Astrocyte (in vitro differentiated cells and primary cell): ENCODE data around the gene COA6. TPM values are rescaled to one million over a fixed set of nuclear protein-coding genes. Genes with fewer than 3 reads are reported as not detected.
"Not testable (repeated sequence)": the region's sequence is repeated elsewhere in the genome, so short reads cannot be mapped to it uniquely, and the experiment has no call there.

Source experiments
- DNase-seq: peaks from one replicate; pipeline ENCODE4 v3.0.0-alpha.2; 2010; ENCODE audit warnings: low read depth
- FAIRE-seq: peaks from 2 replicates; lab custom pipeline; 2011; peaks lifted over from hg19 to GRCh38; lab: Jason Lieb, UNC
- H2AFZ ChIP-seq: 2 replicates; pipeline ENCODE4 v1.6.0; 2012; ENCODE audit warnings: low read depth, low read length, inconsistent platforms
- H3K27ac ChIP-seq: 2 replicates; pipeline ENCODE4 v1.5.1; 2011; ENCODE audit warnings: low read depth, low read length, inconsistent platforms
- H3K27me3 ChIP-seq: 2 replicates; pipeline ENCODE4 v1.6.0; 2011; ENCODE audit warnings: low read length, inconsistent platforms; ENCODE audit not compliant: insufficient read depth
- H3K36me3 ChIP-seq: 2 replicates; pipeline ENCODE4 v1.5.1; 2011; ENCODE audit warnings: low read length, inconsistent platforms; ENCODE audit not compliant: insufficient read depth
- H3K4me1 ChIP-seq: 2 replicates; pipeline ENCODE4 v1.5.1; 2011; ENCODE audit warnings: low read length, inconsistent platforms; ENCODE audit not compliant: insufficient read depth
- H3K4me2 ChIP-seq: 2 replicates; pipeline ENCODE4 v1.6.0; 2012; ENCODE audit warnings: low read length, inconsistent platforms
- H3K4me3 ChIP-seq: 2 replicates; pipeline ENCODE4 v1.5.1; 2011; ENCODE audit warnings: low read depth, mild to moderate bottlenecking, low read length, inconsistent platforms; ENCODE audit not compliant: insufficient read depth
- H3K79me2 ChIP-seq: 2 replicates; pipeline ENCODE4 v1.6.0; 2012; ENCODE audit warnings: mild to moderate bottlenecking, low read length, inconsistent platforms; ENCODE audit not compliant: insufficient read depth
- H3K9ac ChIP-seq: 2 replicates; pipeline ENCODE4 v1.6.0; 2012; ENCODE audit warnings: mild to moderate bottlenecking, low read length, inconsistent platforms
- H3K9me3 ChIP-seq: 2 replicates; pipeline ENCODE4 v1.5.1; 2012; ENCODE audit warnings: low read depth, mild to moderate bottlenecking, low read length, inconsistent platforms; ENCODE audit not compliant: insufficient read depth
- H4K20me1 ChIP-seq: 2 replicates; pipeline ENCODE4 v1.6.0; 2012; ENCODE audit warnings: low read length, inconsistent platforms; ENCODE audit not compliant: insufficient read depth
- H3K27ac Mint-ChIP-seq: one replicate; pipeline ENCODE4 v1.8.0; 2021; ENCODE audit warnings: mild to moderate bottlenecking, mixed read lengths; ENCODE audit not compliant: unreplicated experiment
- H3K27me3 Mint-ChIP-seq: one replicate; pipeline ENCODE4 v1.8.0; 2021; ENCODE audit warnings: low read depth, mixed read lengths; ENCODE audit not compliant: unreplicated experiment
- H3K36me3 Mint-ChIP-seq: one replicate; pipeline ENCODE4 v1.8.0; 2021; ENCODE audit warnings: low read depth, mixed read lengths; ENCODE audit not compliant: unreplicated experiment
- H3K4me1 Mint-ChIP-seq: one replicate; pipeline ENCODE4 v1.8.0; 2021; ENCODE audit warnings: low read depth, mixed read lengths; ENCODE audit not compliant: unreplicated experiment
- H3K4me3 Mint-ChIP-seq: one replicate; pipeline ENCODE4 v1.8.0; 2021; ENCODE audit warnings: mild to moderate bottlenecking, moderate library complexity, mixed read lengths; ENCODE audit not compliant: unreplicated experiment
- H3K9me3 Mint-ChIP-seq: one replicate; pipeline ENCODE4 v1.8.0; 2021; ENCODE audit warnings: mild to moderate bottlenecking, mixed read lengths; ENCODE audit not compliant: unreplicated experiment
- EZH2 ChIP-seq: IDR thresholded peaks from 2 replicates; pipeline ENCODE4 v1.6.1; 2012; ENCODE audit warnings: mild to moderate bottlenecking, low read length, inconsistent platforms; ENCODE audit not compliant: insufficient read depth
- total RNA-seq: library from RNA; stranded (reverse); gene quantifications from 2 replicates; pipeline ENCODE4 v1.2.1, GENCODE V29; 2021
- TF ChIP-seq, protein P1 (sequence below): IDR thresholded peaks from 2 replicates; pipeline ENCODE4 v1.5.1; 2011; ENCODE audit warnings: low read depth, mild to moderate bottlenecking, inconsistent platforms, low read length, moderate library complexity; ENCODE audit not compliant: insufficient read depth

COA6 gene
- total RNA-seq, 1 donor from 2014 or later: 22.0 TPM

DNA sequence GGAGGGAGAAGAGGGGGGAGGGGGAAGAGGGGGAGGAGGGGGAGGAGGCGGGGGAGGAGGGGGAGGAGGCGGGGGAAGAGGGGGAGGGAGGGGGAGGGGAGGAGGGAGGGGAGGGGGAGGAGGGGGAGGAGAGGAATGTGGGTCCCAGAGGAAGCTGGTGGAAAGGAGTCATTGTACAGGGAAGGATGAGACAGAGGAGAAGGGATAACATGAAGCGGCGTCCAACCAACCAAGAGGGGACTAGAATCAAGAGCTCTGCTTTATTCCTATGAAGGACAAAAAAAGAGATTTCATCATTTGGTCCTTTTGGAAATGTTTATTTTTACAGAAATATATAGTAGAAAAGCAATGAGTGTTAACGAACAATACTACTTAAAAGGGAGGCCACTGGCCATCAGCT is 24.5 kb downstream of the COA6 start:
- no peak overlapping the region for H3K4me2 ChIP-seq
- peaks cover 6% of the 10 kb centered on the region for H3K4me1 ChIP-seq
- Mint-ChIP-seq H3K27ac (no peak overlapping the region), H3K27me3 (no peaks in the 10 kb centered on the region), H3K4me3 (no peak overlapping the region), H3K9me3 (no peaks in the 10 kb centered on the region), H3K36me3 (peaks cover 8% of the 10 kb centered on the region), H3K4me1 (peaks cover 8% of the 10 kb centered on the region)
- no peak overlapping the region for H3K27ac ChIP-seq
- no peaks in the 10 kb centered on the region for H3K9me3 ChIP-seq
- TF ChIP-seq, protein P1, sequence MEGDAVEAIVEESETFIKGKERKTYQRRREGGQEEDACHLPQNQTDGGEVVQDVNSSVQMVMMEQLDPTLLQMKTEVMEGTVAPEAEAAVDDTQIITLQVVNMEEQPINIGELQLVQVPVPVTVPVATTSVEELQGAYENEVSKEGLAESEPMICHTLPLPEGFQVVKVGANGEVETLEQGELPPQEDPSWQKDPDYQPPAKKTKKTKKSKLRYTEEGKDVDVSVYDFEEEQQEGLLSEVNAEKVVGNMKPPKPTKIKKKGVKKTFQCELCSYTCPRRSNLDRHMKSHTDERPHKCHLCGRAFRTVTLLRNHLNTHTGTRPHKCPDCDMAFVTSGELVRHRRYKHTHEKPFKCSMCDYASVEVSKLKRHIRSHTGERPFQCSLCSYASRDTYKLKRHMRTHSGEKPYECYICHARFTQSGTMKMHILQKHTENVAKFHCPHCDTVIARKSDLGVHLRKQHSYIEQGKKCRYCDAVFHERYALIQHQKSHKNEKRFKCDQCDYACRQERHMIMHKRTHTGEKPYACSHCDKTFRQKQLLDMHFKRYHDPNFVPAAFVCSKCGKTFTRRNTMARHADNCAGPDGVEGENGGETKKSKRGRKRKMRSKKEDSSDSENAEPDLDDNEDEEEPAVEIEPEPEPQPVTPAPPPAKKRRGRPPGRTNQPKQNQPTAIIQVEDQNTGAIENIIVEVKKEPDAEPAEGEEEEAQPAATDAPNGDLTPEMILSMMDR: no peak
- TF ChIP-seq EZH2: no peak
- H4K20me1 ChIP-seq: no peaks in the 10 kb centered on the region
- no peak overlapping the region for H3K4me3 ChIP-seq
- no peaks in the 10 kb centered on the region for H3K27me3 ChIP-seq
- no peak overlapping the region for H3K9ac ChIP-seq
- H2AFZ ChIP-seq: no peak overlapping the region
- H3K79me2 ChIP-seq: no peaks in the 10 kb centered on the region
- FAIRE-seq: no peak
- H3K36me3 ChIP-seq: peaks cover 4% of the 10 kb centered on the region
- no peak for DNase-seq

GRCh38 chr1:234398849-234399381 is 25.7 kb downstream of the COA6 start:
- Histone ChIP-seq H3K79me2 (no peaks in the 10 kb centered on the region), H3K4me1 (peaks cover 6% of the 10 kb centered on the region), H3K9ac (peak overlapping the region; percentile 28), H3K27ac (no peak overlapping the region), H2AFZ (no peak overlapping the region), H4K20me1 (no peaks in the 10 kb centered on the region), H3K36me3 (no peaks in the 10 kb centered on the region), H3K4me3 (no peak overlapping the region), H3K4me2 (peak overlapping the region; percentile 70), H3K27me3 (no peaks in the 10 kb centered on the region), H3K9me3 (no peaks in the 10 kb centered on the region)
- Mint-ChIP-seq H3K4me1 (peaks cover 8% of the 10 kb centered on the region), H3K36me3 (peaks cover 8% of the 10 kb centered on the region), H3K27me3 (no peaks in the 10 kb centered on the region), H3K27ac (no peak overlapping the region), H3K9me3 (no peaks in the 10 kb centered on the region), H3K4me3 (no peak overlapping the region)
- TF ChIP-seq, protein P1: no peak
- TF ChIP-seq EZH2: no peak
- FAIRE-seq (no peak), DNase-seq (peak; percentile 72)

GRCh38 chr1:234399515-234399914 is 26.3 kb downstream of the COA6 start:
- not testable (repeated sequence) for H3K4me2 ChIP-seq, H3K27me3 Mint-ChIP-seq

More at GRCh38 chr1:234399515-234399914, 26.3 kb downstream of the COA6 start:
- not testable (repeated sequence) for H3K9me3 Mint-ChIP-seq, H2AFZ ChIP-seq, H3K27ac ChIP-seq, H3K9me3 ChIP-seq, H4K20me1 ChIP-seq, FAIRE-seq, H3K4me1 ChIP-seq, H3K4me3 ChIP-seq, DNase-seq, H3K27ac Mint-ChIP-seq, H3K36me3 ChIP-seq, H3K4me1 Mint-ChIP-seq, H3K79me2 ChIP-seq, H3K36me3 Mint-ChIP-seq, H3K4me3 Mint-ChIP-seq, H3K9ac ChIP-seq, H3K27me3 ChIP-seq
